Choroid plexus epithelial cell (primary cell): ENCODE measurements around the gene LARGE1.

ENCODE experiments used
- DNase-seq: peaks from one replicate; pipeline ENCODE4 v3.0.0-alpha.2; 2010; ENCODE audit warnings: low read depth
- H3K4me3 ChIP-seq: 2 replicates; pipeline ENCODE4 v1.5.1; 2011; ENCODE audit warnings: low read depth, mild to moderate bottlenecking, control low read depth, low read length, moderate library complexity
- CTCF ChIP-seq: conservative IDR thresholded peaks from 2 replicates; pipeline ENCODE4 v1.5.1; 2011; ENCODE audit warnings: low read depth, mild to moderate bottlenecking, control low read depth, inconsistent platforms, low read length, moderate library complexity

LARGE1 gene

GRCh38 chr22:33389936-33390335, 530.3 kb downstream of the LARGE1 start:
- no peak for TF ChIP-seq CTCF
- DNase-seq = peak; percentile 20
- H3K4me3 ChIP-seq = no peak overlapping the region

- TF ChIP-seq CTCF = no peak
- H3K4me3 ChIP-seq = no peak overlapping the region
- DNase-seq = no peak
Observed at GRCh38 chr22:33386270-33386669, 534.0 kb downstream of the LARGE1 start.

- no peak for TF ChIP-seq CTCF
- no peak overlapping the region for H3K4me3 ChIP-seq
- no peak for DNase-seq
Observed at GRCh38 chr22:33385611-33386010, 534.7 kb downstream of the LARGE1 start.

- no peak for TF ChIP-seq CTCF
- DNase-seq = no peak
- H3K4me3 ChIP-seq = no peak overlapping the region
Observed at GRCh38 chr22:33382436-33382835, 537.8 kb downstream of the LARGE1 start.

- no peak for DNase-seq
- H3K4me3 ChIP-seq = no peak overlapping the region
- no peak for TF ChIP-seq CTCF
Observed at GRCh38 chr22:33381531-33382406, 538.5 kb downstream of the LARGE1 start.

GRCh38 chr22:33380789-33381530, 539.3 kb downstream of the LARGE1 start:
- H3K4me3 ChIP-seq = no peak overlapping the region
- DNase-seq = peak; percentile 92

More at GRCh38 chr22:33380789-33381530, 539.3 kb downstream of the LARGE1 start:
- TF ChIP-seq CTCF = no peak
